ENCODE measurements around the gene SPPL3.

SPPL3 gene

GRCh38 chr12:120784804-120785203 lies 119.4 kb downstream of the SPPL3 start:
- DNase-seq (ENCODE audit: insufficient read length) (no peak), FAIRE-seq (no peak)

GRCh38 chr12:120783197-120783596 lies 121.0 kb downstream of the SPPL3 start:
- TF ChIP-seq POLR2A (IDR thresholded peaks at IDR 0.05; ENCODE audit: low read depth, low read length) (no peak), POLR2AphosphoS5 (IDR thresholded peaks at IDR 0.05; ENCODE audit: low read depth, low read length) (no peak), TAF1 (IDR thresholded peaks at IDR 0.05; ENCODE audit: borderline replicate concordance, low read depth, low read length) (no peak)
- DNase-seq (ENCODE audit: insufficient read length) (no peak), FAIRE-seq (no peak)

More at GRCh38 chr12:120784804-120785203, 119.4 kb downstream of the SPPL3 start:
- TF ChIP-seq POLR2A (IDR thresholded peaks at IDR 0.05; ENCODE audit: low read depth, low read length): no peak
- TF ChIP-seq POLR2AphosphoS5 (IDR thresholded peaks at IDR 0.05; ENCODE audit: low read depth, low read length): no peak
- no peak for TF ChIP-seq TAF1 (IDR thresholded peaks at IDR 0.05; ENCODE audit: borderline replicate concordance, low read depth, low read length)

- no peak for FAIRE-seq
Observed at GRCh38 chr12:120775862-120776552, 128.2 kb downstream of the SPPL3 start.

GRCh38 chr12:120774169-120774916 lies 129.8 kb downstream of the SPPL3 start:
- no peak for FAIRE-seq
- no peak for DNase-seq (ENCODE audit: insufficient read length)
- TF ChIP-seq POLR2AphosphoS5 (IDR thresholded peaks at IDR 0.05; ENCODE audit: low read depth, low read length) (no peak), TAF1 (IDR thresholded peaks at IDR 0.05; ENCODE audit: borderline replicate concordance, low read depth, low read length) (no peak), POLR2A (IDR thresholded peaks at IDR 0.05; ENCODE audit: low read depth, low read length) (no peak)

More at GRCh38 chr12:120775862-120776552, 128.2 kb downstream of the SPPL3 start:
- TF ChIP-seq TAF1 (IDR thresholded peaks at IDR 0.05; ENCODE audit: borderline replicate concordance, low read depth, low read length) (no peak), POLR2A (IDR thresholded peaks at IDR 0.05; ENCODE audit: low read depth, low read length) (no peak)
- DNase-seq (ENCODE audit: insufficient read length): no peak

GRCh38 chr12:120771097-120771496 lies 133.1 kb downstream of the SPPL3 start:
- no peak for TF ChIP-seq POLR2A (IDR thresholded peaks at IDR 0.05; ENCODE audit: low read depth, low read length)
- TF ChIP-seq TAF1 (IDR thresholded peaks at IDR 0.05; ENCODE audit: borderline replicate concordance, low read depth, low read length): no peak
- no peak for TF ChIP-seq POLR2AphosphoS5 (IDR thresholded peaks at IDR 0.05; ENCODE audit: low read depth, low read length)
- FAIRE-seq: no peak
- DNase-seq (ENCODE audit: insufficient read length): no peak

- DNase-seq (ENCODE audit: insufficient read length): no peak
- no peak for FAIRE-seq
- TF ChIP-seq POLR2A (IDR thresholded peaks at IDR 0.05; ENCODE audit: low read depth, low read length): no peak
- no peak for TF ChIP-seq TAF1 (IDR thresholded peaks at IDR 0.05; ENCODE audit: borderline replicate concordance, low read depth, low read length)
- TF ChIP-seq POLR2AphosphoS5 (IDR thresholded peaks at IDR 0.05; ENCODE audit: low read depth, low read length): no peak
Observed at GRCh38 chr12:120767071-120768024, 136.8 kb downstream of the SPPL3 start.

- TF ChIP-seq TAF1 (IDR thresholded peaks at IDR 0.05; ENCODE audit: borderline replicate concordance, low read depth, low read length): no peak
- TF ChIP-seq POLR2A (IDR thresholded peaks at IDR 0.05; ENCODE audit: low read depth, low read length): no peak
- no peak for TF ChIP-seq POLR2AphosphoS5 (IDR thresholded peaks at IDR 0.05; ENCODE audit: low read depth, low read length)
- FAIRE-seq: no peak
- DNase-seq (ENCODE audit: insufficient read length): no peak
Observed at GRCh38 chr12:120766566-120766965, 137.6 kb downstream of the SPPL3 start.

- TF ChIP-seq POLR2AphosphoS5 (IDR thresholded peaks at IDR 0.05; ENCODE audit: low read depth, low read length) (no peak), POLR2A (IDR thresholded peaks at IDR 0.05; ENCODE audit: low read depth, low read length) (no peak)
- FAIRE-seq: no peak
Observed at GRCh38 chr12:120764816-120765215, 139.3 kb downstream of the SPPL3 start.

GRCh38 chr12:120763250-120763649 lies 140.9 kb downstream of the SPPL3 start:
- TF ChIP-seq POLR2AphosphoS5 (IDR thresholded peaks at IDR 0.05; ENCODE audit: low read depth, low read length) (no peak), TAF1 (IDR thresholded peaks at IDR 0.05; ENCODE audit: borderline replicate concordance, low read depth, low read length) (no peak), POLR2A (IDR thresholded peaks at IDR 0.05; ENCODE audit: low read depth, low read length) (no peak)
- FAIRE-seq (no peak), DNase-seq (ENCODE audit: insufficient read length) (no peak)

More at GRCh38 chr12:120764816-120765215, 139.3 kb downstream of the SPPL3 start:
- no peak for DNase-seq (ENCODE audit: insufficient read length)

GRCh38 chr12:120762086-120762485 lies 142.1 kb downstream of the SPPL3 start:
- no peak for DNase-seq (ENCODE audit: insufficient read length)
- TF ChIP-seq POLR2AphosphoS5 (IDR thresholded peaks at IDR 0.05; ENCODE audit: low read depth, low read length): no peak
- no peak for TF ChIP-seq TAF1 (IDR thresholded peaks at IDR 0.05; ENCODE audit: borderline replicate concordance, low read depth, low read length)
- no peak for TF ChIP-seq POLR2A (IDR thresholded peaks at IDR 0.05; ENCODE audit: low read depth, low read length)
- FAIRE-seq: no peak

GRCh38 chr12:120761519-120761934 lies 142.6 kb downstream of the SPPL3 start:
- TF ChIP-seq POLR2A (IDR thresholded peaks at IDR 0.05; ENCODE audit: low read depth, low read length) (no peak), POLR2AphosphoS5 (IDR thresholded peaks at IDR 0.05; ENCODE audit: low read depth, low read length) (no peak), TAF1 (IDR thresholded peaks at IDR 0.05; ENCODE audit: borderline replicate concordance, low read depth, low read length) (no peak)
- no peak for DNase-seq (ENCODE audit: insufficient read length)
- FAIRE-seq: no peak

Measured in GM12892 (cell line).